ENCODE data around the gene BMP10.

DNA sequence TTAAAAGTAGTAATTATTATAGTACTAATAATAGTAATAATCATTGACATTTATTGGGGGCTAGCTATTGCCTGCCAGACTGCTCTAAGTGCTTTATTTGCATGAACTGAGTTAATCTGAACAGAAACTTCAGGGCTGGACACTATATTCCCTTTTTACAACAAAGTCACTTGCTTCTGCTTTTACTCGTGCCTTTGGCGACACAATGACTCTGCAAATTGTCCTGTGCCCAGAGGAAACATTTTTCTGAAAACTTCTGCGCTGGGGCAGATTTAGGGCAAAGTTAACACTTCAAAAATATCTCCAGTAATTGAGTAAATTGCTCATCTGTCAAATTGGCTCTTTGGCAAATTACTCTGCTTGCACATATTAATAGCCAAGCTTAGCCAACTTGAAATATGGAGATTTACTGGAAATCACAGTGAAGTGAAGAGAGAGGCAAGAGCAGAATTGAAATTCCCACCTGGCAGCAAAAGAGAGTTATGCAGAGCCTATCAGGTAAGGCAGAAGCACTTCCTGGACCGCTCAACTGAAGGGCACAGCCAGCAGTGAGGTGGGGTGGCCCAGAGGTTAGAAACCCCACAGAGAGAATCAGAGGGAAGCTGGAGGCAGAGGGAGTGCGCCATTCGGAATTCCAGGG, 36.3 kb downstream of the BMP10 start:
- TF ChIP-seq CTCF (conservative IDR thresholded peaks at IDR 0.05 in 1 of 2, IDR thresholded peaks at IDR 0.05 in 1 of 2; ENCODE audit: low read depth in 1 of 2, low read length in 2 of 2) (no peak), EZH2 (IDR thresholded peaks at IDR 0.05; ENCODE audit: low read length, missing control alignments) (no peak)
